WI38 (cell line): Measurements from ENCODE around the gene SYNE1.
"Not testable (repeated sequence)": the region's sequence is repeated elsewhere in the genome, so short reads cannot be mapped to it uniquely, and the experiment has no call there.

Experiments used
- H3K4me3 ChIP-seq: 2 replicates; pipeline ENCODE4 v1.5.1; 2011; ENCODE audit warnings: low read depth, mild to moderate bottlenecking, control low read depth, low read length
- CTCF ChIP-seq: IDR thresholded peaks from 2 replicates; pipeline ENCODE4 v1.5.1; 2012; ENCODE audit warnings: low read depth, mild to moderate bottlenecking, control low read depth, low read length

The SYNE1 gene

DNA sequence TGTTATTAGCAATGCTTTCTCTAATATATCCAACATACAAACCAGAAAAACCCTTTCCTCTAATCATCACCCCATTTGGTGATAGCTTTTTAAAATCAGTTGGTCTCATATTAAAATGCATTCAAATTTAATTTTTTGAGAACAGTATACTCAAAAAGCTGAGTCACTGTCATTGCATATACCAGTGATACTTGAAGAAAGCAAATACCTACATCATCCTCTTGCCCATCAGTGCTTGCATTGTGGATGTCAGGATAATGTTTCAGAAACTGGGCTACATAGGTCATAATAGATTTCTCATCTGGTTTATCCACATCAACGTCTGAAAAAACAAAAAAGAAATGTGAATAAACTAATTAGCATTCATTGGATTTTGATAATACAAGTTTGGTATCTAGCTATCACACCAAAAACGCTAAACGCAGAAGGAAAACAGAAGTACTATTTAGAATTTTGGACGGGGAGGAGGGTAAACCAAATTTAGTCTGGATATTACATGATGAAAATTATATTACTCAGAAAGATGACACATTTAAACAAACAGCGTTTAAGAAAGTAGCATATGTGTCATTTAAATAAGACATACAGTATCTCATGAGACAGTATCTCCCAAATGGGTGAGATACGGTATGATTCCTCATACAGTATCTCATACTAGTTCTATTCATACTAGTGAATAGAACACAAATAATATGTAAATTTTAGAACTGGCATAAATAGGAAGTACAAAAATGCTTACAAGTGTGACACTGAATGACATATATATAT lies 134.6 kb downstream of the SYNE1 start:
- no peak for TF ChIP-seq CTCF
- H3K4me3 ChIP-seq = no peak overlapping the region

GRCh38 chr6:152499931-152500330 lies 137.2 kb downstream of the SYNE1 start:
- no peak for TF ChIP-seq CTCF

GRCh38 chr6:152496731-152497130 lies 140.4 kb downstream of the SYNE1 start:
- no peak for TF ChIP-seq CTCF
- no peak overlapping the region for H3K4me3 ChIP-seq

More at GRCh38 chr6:152499931-152500330, 137.2 kb downstream of the SYNE1 start:
- no peak overlapping the region for H3K4me3 ChIP-seq

- not testable (repeated sequence) for H3K4me3 ChIP-seq
Observed at GRCh38 chr6:152495456-152495855, 141.7 kb downstream of the SYNE1 start.

DNA sequence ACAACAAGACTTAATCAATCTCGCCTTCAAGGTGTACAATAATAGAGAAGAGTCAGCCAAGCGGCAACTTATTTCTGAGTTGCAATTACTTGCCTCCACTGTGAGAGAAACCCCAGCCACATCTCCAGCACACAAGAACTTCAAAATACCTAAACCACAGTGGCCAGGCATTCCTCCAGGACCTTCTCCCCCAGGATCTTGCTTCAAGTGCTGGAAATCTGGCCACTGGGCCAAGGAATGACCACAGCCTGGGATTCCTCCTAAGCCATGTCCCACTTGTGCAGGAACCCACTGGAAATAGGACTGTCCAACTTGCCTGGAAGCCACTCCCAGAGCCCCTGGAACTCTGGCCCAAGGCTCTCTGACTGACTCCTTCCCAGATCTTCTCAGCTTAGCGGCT lies 144.9 kb downstream of the SYNE1 start:
- not testable (repeated sequence) for H3K4me3 ChIP-seq

DNA sequence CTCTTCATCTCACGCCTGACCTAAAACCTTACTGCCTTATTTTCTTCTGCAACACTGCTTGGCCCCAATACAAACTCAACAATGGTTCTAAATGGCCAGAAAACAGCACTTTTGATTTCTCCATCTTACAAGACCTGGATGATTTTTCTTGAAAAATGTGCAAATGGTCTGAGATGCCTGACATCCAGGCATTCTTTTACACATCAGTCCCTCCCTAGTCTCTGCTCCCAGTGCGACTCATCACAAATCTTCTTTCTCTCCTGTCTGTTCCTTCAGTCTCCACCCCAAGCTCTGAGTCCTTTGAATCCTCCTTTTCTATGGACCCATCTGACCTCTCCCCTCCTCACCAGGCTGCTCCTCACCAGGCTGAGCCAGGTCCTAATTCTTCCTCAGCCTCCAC lies 145.7 kb downstream of the SYNE1 start:
- H3K4me3 ChIP-seq = not testable (repeated sequence)

DNA sequence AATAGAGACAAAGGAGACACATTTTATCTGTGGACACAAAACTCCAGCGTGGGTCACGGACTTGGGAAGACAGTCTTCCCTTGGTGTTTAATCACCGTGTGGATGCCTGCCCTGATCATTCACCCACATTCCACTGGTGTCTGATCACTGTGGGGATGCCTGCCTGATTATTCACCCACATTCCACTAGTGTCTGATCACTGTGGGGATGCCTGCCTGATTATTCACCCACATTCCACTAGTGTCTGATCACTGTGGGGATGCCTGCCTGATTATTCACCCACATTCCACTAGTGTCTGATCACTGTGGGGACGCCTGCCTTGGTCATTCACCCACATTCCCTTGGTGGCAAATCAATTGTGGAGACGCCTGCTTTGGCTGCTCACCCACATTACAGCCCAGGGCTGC lies 146.2 kb downstream of the SYNE1 start:
- H3K4me3 ChIP-seq = not testable (repeated sequence)

DNA sequence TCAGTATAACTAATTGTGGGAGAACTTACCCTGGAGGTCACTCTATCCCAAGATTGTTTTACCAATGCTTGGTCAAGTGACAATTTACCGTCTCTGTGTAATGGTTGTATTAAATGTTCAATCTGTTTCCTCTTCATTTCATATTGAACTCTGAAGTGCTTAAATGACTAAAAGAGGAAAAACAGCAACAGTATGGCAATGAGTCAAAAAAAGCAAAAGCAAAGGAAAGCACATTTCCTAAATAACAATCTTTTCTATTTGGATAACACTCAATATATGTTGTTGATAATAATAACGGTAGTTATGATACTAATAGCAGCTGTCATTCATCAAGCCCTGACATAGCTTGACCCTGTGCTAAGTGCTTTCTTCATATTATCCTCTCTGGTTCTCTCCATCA lies 152.4 kb downstream of the SYNE1 start:
- no peak overlapping the region for H3K4me3 ChIP-seq
- no peak for TF ChIP-seq CTCF

DNA sequence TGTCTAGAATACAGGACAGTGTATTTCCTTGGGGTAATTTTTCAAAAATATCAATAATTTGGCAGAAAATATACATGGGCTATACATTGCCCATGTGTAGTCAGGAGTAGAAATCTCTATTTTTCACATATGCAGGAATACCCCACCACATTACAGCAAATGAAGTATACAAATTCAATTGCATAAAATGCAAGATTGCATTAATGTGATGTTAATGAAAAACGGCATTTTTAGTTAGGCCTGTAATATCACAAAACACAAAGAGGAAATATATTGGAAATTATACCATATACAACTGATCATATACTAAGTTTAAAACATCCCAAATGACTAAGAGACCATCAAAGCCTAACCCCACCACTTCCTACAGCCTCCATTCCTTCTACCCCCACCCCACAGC lies 154.9 kb downstream of the SYNE1 start:
- TF ChIP-seq CTCF = no peak
- no peak overlapping the region for H3K4me3 ChIP-seq
